Urothelium cell line (cell line): ENCODE measurements around the gene RTTN.
"Not testable (repeated sequence)": the region's sequence is repeated elsewhere in the genome, so short reads cannot be mapped to it uniquely, and the experiment has no call there.

Source experiments
- DNase-seq: peaks from one replicate; pipeline ENCODE4 v3.0.0; 2011; ENCODE audit warnings: low spot score, mixed read lengths
- FAIRE-seq: peaks from 2 replicates; lab custom pipeline; 2011; peaks lifted over from hg19 to GRCh38; lab: Jason Lieb, UNC

RTTN gene

DNA sequence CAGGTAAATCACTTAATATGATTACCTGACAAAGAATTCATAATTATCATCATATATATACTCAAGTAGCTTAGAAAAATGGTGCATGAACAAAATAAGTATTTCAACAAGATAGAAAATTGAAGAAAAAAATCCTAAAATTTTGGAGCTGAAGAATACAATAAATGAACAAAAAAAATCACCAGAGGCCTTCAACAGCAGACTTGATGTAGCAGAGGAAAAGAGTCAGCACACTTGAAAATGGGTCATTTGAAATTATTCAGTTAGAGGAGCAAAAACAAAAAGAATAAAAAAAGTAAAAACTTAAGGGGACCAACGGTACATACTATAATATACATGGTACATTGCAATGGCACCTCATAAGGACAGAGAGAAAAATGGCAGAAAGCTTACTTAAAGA is 217.6 kb downstream of the RTTN start:
- DNase-seq (no peak), FAIRE-seq (no peak)

DNA sequence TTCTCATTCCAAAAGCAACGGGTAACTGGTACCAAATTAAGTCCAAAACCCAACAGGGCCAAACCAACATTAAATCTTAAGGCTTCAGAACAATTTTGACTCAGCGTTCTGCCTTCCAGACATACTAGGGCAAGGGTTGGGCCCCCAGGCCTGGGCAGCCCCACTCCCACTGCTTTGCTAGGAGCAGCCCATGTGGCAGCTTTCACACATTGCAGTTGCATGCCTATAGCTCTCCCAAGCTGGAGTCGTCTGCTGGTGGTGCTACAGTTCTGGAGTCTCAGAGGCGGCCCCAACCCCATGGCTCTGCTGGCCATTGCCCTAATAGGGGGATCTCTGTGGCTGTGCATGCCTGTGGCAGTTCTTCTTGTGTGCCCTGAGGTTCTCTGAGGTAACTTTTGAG is 220.2 kb downstream of the RTTN start:
- no peak for FAIRE-seq
- DNase-seq: no peak

DNA sequence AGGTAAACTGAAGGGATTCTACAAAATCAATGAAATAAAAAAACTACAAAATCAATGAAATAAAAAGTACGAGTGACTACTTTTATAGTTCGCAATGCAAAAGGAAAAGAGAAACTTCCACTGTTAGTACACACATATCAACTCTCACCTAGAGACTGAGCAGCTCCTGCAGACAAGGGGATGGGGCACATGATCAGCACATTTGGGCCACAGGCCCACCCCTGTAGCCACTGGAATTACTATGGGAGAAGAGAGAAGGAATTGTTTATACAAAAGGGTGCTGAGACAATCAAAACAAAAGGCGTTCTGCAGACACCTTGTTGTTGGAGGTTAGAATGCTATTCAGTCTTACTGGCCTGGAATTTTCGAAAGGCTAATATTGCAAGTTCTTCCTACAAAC is 223.1 kb downstream of the RTTN start:
- FAIRE-seq: no peak
- DNase-seq: no peak

DNA sequence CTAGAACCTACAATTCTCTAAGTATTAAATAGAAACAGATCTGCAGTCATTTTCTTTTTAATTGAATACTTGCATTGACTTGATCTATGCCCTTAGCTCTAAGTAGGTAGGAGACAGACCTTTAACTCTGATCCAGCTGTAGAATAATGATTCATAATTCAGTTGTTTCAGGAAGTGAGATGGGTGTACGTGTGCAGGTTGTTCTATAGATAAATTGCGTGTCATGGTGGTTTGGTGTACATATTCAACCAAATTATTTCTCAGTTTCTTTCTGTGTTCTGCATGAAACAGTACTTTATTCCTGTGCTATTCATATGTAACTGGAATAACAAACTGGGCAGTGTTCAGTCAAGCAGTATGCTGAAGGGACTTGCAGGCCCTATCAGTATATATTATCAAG is 223.5 kb downstream of the RTTN start:
- DNase-seq: no peak
- FAIRE-seq: no peak

DNA sequence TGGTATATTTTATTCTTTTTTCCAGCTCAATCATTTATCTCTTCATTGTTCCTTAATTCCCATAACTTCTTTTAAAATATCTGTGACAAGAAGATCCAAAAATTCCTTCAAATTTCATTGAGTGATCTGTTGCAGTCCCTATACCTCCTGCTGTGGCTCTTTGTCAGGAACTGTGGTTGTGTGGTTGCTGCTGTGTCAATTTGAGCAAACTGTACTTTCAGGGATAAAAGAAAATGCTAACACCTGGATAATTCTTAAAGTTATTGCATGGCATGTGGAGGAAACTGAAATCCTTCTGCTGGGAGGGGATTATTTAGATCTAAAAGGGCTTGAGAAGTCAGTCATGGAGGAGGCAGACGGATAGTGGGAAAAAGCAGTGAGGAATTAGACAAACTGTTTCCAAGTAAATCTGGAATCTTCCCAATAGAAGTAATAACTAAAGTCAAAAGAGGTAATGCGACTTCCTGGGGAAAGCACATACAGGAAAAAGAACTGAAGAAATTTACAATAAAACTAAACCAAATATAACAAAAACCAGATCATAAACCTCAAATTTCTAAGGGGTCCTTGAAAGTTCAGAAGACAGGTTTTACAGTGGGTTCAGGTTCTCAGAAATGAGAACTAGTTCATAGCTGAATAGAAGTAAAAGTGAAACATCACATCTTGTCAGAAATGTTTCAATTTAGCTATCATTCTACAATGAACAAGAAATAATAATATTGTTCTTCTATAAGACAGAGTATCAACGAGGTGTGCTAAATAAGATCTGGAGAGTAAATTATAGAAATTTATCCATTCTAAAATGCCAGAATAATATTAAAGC is 224.3 kb downstream of the RTTN start:
- DNase-seq: no peak
- FAIRE-seq: no peak

DNA sequence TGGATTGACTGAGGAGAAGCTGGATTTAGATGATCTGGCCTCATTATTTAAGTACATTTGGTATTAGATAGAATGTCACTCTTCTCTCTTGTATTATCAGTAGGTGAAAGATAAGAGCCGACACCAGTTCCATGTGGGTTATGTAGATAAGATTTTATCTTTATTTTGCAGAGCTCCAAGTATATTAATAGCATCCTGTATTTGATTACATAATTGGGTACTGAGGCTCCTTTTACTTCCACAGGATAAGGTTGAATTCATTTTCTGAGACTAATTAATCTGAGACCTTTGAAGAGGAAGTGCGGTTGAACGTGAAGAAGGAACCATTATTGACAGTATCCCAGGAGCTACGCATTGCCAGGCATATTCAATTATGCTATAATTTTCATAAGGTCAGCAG is 225.0 kb downstream of the RTTN start:
- no peak for DNase-seq
- FAIRE-seq: no peak

DNA sequence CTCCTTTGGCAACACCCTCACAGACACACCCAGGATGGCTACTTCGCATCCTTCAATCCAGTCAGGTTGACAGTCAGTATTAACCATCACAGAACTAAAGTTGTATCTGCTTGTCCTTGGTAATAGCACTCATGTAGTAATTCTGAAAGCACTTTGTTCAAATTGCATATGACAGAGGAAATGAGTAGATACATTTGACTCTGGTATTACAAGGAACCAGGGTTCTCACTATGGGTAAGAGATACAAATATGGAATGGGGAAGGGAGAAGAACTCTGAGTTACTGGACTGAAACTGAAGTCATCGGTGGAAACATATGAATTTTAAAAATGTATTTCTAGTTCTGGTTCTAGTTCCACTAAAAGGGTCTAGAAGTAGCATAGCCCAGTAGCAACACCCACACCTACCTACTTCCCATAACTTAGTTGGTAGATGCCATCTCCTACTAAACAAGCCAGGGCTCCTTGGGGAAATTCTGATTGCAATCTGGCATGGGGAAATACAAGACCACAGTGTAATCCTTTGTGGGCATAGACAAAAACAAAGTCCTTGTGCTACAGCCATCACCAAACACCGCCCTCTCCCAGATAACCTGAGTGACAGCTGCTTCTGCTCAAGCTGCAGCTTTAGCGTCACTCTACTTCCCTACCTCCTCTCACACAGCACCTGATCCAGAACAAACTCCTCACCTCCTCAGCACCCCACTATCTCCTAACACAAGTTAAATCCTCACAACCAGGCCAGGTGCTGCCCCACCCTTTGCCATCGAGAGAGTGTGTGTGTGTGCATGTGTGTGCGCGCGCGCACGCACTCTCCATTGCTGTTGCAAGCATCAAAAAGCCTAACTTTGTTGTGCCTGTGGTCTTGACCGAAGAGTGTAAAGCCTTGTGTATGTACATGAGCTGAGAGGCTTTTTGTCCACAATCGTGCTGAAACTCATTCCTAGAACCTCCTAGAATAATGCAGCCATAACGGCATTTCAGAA is 226.5 kb downstream of the RTTN start:
- DNase-seq (no peak), FAIRE-seq (no peak)

DNA sequence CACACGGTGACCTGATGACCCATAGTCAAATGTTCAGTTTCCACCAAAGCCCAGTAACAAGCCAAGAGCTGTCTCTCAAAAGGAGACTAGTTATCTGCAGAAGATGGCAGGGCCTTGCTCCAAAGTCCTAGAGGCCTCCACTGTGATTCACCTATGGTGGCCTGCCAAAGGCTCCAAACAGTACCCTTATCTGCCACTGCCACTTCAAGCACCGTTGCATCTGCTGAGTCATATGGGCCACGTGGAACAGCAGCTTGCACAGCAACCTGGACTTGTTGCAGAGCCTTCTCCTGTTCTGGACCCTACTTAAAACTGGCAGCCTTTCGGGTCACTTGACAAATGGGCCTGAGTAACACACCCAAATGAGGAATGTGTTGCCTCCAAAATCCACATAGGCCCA is 230.2 kb downstream of the RTTN start:
- FAIRE-seq, DNase-seq: not testable (repeated sequence)

DNA sequence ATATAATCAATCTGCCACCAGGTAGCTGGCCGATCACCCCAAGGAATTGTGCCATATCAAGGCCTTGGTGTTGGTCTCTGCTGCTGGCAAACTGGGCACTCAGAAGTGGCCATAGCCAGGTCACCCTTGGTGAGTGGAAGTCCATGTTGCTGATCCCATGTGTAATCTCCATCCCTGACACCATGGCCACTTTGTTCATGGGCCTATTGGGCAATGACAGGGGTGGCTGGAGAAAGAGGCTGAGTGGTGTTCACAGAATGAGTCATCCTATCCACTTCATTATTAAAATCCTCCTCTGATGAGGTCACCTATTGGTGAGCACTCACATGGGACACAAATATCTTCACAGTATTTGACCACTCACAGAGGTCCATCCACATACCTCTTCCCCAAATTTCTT is 231.1 kb downstream of the RTTN start:
- DNase-seq: no peak
- FAIRE-seq: no peak

DNA sequence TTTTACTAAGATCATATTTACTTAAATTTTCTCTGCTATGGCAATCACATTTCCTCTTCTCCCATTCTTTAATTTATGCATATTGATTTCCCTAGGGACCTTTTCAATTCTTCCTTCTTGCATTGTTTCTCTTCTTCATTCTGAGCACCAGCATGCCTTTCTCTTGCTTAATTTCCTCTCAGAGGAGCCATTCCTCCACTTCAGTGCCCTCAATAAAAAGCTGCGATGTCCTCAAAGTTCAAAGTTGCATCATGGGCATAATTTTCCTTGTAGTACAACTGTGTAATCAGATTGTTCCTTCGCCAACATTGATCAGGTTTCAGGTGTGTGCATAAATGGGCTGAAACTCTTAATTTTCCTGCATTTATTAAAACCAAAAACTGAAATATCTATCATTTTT is 236.0 kb downstream of the RTTN start:
- FAIRE-seq: no peak
- no peak for DNase-seq

DNA sequence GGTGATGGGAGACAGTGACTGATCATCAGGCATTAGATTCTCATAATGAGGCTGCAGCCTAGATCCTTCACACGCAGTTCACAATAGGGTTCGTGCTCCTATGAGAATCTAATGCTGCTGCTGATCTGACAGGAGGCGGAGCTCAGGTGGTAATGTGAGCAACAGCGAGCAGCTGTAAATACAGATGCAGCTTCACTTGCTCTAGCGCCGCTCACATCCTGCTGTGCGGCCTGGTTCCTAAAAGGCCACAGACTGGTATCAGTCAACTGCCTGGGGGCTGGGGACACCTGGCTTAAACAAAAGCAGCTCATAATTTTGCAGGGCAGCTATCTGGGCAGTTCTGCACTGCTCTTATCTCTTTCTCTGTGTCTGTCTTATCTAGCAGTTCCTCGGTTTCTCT is 237.4 kb downstream of the RTTN start:
- FAIRE-seq: no peak
- DNase-seq: no peak

DNA sequence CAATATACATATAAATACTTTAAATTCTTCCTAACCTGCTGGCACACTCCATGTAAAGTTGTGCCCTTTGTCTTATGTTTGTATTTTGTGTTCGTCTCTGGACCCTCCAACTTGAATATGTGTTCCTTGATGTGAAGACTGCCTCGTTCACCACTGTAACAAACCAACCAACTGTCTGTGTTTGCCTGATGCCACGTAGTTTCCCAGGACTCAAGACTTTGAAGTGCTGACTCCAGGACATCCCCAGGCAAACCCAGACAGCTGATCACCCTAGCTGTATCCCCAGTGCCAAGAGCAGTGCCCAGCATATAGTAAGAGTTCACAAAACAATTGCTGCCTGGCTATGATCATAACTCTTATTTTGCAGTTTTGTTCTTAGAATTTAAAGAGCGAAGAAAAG is 242.3 kb downstream of the RTTN start:
- DNase-seq (no peak), FAIRE-seq (no peak)

DNA sequence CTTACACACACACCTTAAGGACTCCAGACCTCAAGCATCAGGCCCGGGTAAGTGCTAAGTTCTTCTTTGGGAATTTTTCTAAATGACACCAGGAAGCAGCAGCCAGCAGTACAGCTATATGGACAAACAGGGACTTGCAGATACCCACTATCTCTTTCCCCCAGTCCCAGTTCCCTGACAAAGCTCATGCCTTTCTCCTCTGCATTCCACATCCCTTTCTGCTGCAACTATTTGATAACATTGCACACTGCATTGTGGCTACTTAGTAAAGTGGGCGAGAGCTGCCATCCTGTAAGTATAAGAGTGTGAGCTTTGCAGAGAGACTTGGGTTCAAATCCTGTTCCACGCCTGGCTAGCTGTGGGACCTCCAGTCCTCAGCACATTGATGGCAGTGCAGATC is 243.8 kb downstream of the RTTN start:
- no peak for DNase-seq

DNA sequence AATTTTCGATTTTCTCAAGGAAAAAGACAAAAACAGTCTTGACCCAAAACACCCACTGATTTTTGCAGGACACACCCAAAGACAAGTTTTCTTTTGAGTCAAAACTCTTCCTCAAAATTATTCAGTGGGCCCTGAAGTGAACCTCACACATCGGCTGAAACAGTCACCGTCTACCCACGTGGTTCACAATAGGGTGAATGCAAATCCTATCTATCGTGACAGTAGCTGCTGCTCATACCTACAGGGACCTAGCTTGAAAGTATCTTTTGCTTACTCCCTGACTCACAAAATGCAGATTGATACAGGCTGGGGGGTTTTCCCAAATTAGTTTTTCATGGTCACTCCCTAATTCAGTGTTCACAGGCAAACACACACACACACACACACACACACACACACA is 247.1 kb downstream of the RTTN start:
- DNase-seq (no peak), FAIRE-seq (no peak)

More for the DNA sequence above, 243.8 kb downstream of the RTTN start:
- no peak for FAIRE-seq

DNA sequence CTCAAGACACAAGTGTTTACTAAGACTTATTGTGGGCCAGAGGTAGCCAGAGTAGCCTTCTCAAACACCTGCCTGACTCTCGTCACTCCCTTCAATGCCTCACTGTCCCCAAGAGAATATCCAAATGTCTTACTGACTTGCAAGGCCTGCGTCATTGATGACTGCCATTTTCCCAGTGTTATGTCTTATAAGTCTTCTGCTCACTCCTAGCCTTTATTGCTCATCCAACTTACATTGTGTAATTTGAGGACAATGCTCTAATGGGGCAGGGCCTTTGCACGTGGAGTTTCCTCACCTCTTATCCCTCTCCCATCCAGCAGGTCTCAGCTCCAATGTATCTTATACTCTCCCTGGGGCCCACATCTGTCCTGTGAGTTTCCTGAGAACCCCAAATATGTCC is 247.7 kb downstream of the RTTN start:
- DNase-seq: no peak
- no peak for FAIRE-seq

DNA sequence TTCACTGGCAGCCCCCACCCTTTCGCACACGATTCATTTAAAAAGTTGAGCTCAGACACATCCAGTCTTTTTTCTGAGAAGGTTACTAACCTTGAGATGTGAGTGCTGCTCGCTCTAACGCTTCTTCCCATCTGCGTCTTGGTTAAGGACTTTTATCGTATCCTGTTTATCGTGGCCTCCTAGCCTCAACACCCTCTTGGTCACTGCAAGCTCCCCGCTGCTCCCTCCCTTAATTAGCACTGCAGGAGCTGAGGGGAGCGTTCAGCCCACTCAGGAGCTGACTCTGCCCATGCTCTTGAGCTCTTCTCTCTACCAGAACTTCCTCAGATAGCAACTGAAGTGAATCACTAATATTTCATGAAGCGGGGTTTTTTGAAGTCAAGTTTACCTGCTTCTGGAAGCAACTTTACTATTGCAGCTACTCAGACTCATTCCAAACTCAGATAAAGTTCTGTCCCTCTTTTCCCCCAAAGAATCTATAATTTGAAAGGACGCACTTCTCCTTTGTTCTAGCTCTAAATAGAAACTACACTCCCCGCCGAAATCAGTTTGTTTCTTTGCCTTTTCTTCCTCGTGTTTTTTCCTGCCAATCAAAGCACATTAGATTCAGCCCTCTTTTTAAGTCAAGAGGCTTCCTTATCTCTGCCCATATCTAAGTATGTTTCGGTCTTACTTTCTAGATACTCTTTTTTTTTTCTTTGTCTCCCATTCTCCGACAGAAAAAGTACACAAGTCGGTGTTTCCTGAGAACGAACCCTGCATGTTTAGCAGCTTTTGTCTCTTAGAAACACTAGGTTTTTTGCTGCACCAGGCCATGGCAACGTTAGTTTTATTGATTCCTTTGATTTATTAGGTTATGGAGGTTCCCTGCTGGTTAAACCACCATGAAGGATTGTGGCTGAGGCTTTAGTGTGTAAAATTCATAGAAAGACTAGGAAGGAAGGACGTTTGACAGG is 248.5 kb downstream of the RTTN start:
- no peak for FAIRE-seq
- no peak for DNase-seq

DNA sequence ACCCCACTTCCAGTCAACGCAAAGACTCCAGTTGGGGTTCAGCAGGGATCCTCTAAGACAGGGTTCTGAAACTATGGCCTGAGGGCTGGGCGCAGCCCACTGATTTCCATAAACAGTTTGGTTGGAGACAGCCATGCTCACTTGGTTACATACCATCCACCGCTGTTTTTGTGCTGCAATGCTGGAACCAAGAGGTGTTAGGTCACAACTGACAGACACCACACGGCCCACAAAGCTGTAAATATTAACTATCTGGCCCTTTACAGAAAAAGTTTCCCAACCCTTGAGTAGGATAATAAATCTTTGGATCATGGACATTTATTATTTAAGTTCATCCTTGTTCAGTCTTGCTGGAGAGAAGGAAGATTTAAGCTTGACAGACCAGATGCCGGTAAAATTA is 249.4 kb downstream of the RTTN start:
- FAIRE-seq (no peak), DNase-seq (no peak)

DNA sequence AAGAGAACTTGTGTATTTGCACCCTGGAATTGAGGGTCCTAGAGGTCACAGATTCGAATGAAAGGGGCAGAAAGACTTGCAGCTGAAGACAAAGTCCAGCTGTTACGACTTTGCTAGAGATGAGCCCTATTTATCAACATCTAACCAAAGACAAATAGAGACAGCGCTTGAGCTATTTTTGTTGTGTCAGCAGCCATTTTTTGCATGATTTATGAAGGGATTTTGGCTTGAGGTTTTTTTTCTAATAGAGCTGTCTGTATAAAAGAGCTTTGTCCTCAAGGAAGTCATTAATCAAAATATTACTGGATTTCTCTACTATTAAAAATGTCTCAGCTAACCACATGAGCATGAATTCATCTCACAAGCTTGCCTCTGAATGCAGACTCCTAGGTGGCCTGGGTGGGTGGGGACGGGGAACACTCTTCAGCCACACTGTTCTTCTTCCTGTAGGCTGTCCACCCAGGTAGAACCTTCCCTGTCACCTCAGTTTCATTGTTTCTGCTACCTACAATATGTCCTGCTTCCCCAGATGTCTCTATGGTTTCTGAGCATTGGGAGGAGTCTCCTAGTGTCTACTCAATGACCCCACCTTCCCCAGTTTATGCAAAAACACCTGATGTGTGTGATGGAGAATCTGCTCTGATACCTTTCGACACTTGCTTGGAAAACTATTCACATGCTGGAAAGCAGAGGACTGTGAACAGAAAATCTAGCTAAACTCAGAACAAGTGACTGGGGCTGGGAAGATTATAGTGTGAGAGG is 250.6 kb downstream of the RTTN start:
- DNase-seq: no peak

DNA sequence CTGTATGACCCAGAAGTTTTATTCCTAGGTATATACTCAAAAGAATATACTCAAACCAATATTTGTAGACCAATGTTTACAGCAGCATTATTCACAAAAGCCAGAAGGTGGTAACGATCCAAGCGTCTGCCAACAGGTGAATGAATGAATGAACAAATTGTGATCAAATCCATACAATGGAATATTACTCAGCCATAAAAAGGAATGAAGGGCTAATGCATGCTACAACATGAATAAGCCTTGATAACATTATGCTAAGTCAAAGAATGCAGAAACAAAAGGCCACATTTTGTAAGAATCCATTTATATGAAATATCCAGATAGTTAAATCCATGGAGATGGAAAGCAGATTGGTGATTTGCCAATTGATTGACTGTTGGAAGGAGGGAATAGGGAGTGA is 252.3 kb downstream of the RTTN start:
- DNase-seq: no peak
- FAIRE-seq: no peak

More for the DNA sequence above, 250.6 kb downstream of the RTTN start:
- no peak for FAIRE-seq
